ENCODE measurements around the gene HTRA1.
A peak's percentile ranks its signal among the peaks of the same experiment; 100 is the strongest.

- TF ChIP-seq CTCF (IDR thresholded peaks at IDR 0.05) (no peak), POLR2A (IDR thresholded peaks at IDR 0.05) (no peak), POLR2AphosphoS5 (IDR thresholded peaks at IDR 0.05) (peak in 1 of 3 donors; percentile 14), EP300 (IDR thresholded peaks at IDR 0.05) (no peak)
Observed at GRCh38 chr10:122515022-122515424, 53.7 kb downstream of the HTRA1 start.

All from stomach (tissue), 4 donors.